HL-60 (cell line): ENCODE measurements around the gene SOCS4.

Experiments
- DNase-seq, 2 experiments: peaks; one replicate each; pipeline ENCODE4 v3.0.0-alpha.2; 2010 to 2020; ENCODE audit warnings: low read depth in 1 of 2, low spot score in 1 of 2
- H3K27ac ChIP-seq: fragments of 250-450 bp; sonication (Bioruptor Pico); replicated peaks from 2 replicates; pipeline ENCODE4 v1.5.1; 2020; ENCODE audit warnings: mild to moderate bottlenecking, moderate library complexity
- H3K27me3 ChIP-seq: fragments of 250-450 bp; sonication (Bioruptor Pico); 2 replicates; pipeline ENCODE4 v1.5.1; 2021; ENCODE audit warnings: mild to moderate bottlenecking, moderate library complexity; ENCODE audit not compliant: insufficient read depth, poor library complexity, severe bottlenecking
- H3K4me3 ChIP-seq: replicated peaks from 2 replicates; pipeline ENCODE4 v1.5.1; 2011; ENCODE audit warnings: mild to moderate bottlenecking, control low read depth, low read length; ENCODE audit not compliant: insufficient read depth
- GABPA ChIP-seq: IDR thresholded peaks from 2 replicates; pipeline ENCODE4 v1.6.1; 2012; ENCODE audit warnings: low read depth
- POLR2AphosphoS5 ChIP-seq: IDR thresholded peaks from 2 replicates; pipeline ENCODE4 v1.6.1; 2012; ENCODE audit warnings: low read depth
- REST ChIP-seq: IDR thresholded peaks from 2 replicates; pipeline ENCODE4 v1.6.1; 2012; ENCODE audit warnings: low read depth; ENCODE audit not compliant: insufficient replicate concordance
- SPI1 ChIP-seq: IDR thresholded peaks from 2 replicates; pipeline ENCODE4 v1.6.1; 2012; ENCODE audit warnings: low read depth, mild to moderate bottlenecking, borderline replicate concordance
- TF ChIP-seq, protein P1 (sequence below): IDR thresholded peaks from one replicate; pipeline ENCODE4 v1.5.1; 2011; ENCODE audit warnings: low read length, control low read depth, inconsistent platforms; ENCODE audit not compliant: insufficient read depth

The SOCS4 gene

GRCh38 chr14:55038708-55039107 is 11.7 kb downstream of the SOCS4 start:
- no peak for DNase-seq
- Histone ChIP-seq H3K27ac (no peak overlapping the region), H3K4me3 (no peak overlapping the region), H3K27me3 (no peaks in the 10 kb centered on the region)
- TF ChIP-seq, protein P1, sequence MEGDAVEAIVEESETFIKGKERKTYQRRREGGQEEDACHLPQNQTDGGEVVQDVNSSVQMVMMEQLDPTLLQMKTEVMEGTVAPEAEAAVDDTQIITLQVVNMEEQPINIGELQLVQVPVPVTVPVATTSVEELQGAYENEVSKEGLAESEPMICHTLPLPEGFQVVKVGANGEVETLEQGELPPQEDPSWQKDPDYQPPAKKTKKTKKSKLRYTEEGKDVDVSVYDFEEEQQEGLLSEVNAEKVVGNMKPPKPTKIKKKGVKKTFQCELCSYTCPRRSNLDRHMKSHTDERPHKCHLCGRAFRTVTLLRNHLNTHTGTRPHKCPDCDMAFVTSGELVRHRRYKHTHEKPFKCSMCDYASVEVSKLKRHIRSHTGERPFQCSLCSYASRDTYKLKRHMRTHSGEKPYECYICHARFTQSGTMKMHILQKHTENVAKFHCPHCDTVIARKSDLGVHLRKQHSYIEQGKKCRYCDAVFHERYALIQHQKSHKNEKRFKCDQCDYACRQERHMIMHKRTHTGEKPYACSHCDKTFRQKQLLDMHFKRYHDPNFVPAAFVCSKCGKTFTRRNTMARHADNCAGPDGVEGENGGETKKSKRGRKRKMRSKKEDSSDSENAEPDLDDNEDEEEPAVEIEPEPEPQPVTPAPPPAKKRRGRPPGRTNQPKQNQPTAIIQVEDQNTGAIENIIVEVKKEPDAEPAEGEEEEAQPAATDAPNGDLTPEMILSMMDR: no peak
- no peak for TF ChIP-seq GABPA
- TF ChIP-seq SPI1: no peak
- TF ChIP-seq REST: no peak
- no peak for TF ChIP-seq POLR2AphosphoS5

- H3K27ac ChIP-seq: no peak overlapping the region
- no peak overlapping the region for H3K4me3 ChIP-seq
- no peaks in the 10 kb centered on the region for H3K27me3 ChIP-seq
- TF ChIP-seq POLR2AphosphoS5 (no peak), SPI1 (no peak)
- no peak for DNase-seq
These were observed 16.5 kb downstream of the SOCS4 start for GRCh38 chr14:55043528-55043927.

GRCh38 chr14:55045087-55045486 is 18.1 kb downstream of the SOCS4 start:
- Histone ChIP-seq H3K27ac (no peak overlapping the region), H3K27me3 (no peaks in the 10 kb centered on the region), H3K4me3 (no peak overlapping the region)
- DNase-seq: no peak
- TF ChIP-seq GABPA (no peak), POLR2AphosphoS5 (no peak), SPI1 (no peak), REST (no peak)
- TF ChIP-seq, protein P1: no peak

GRCh38 chr14:55047301-55048053 is 20.4 kb downstream of the SOCS4 start:
- TF ChIP-seq POLR2AphosphoS5: no peak
- no peak for TF ChIP-seq REST
- TF ChIP-seq SPI1: no peak
- TF ChIP-seq GABPA: no peak
- TF ChIP-seq, protein P1: no peak
- Histone ChIP-seq H3K27ac (no peak overlapping the region), H3K4me3 (no peak overlapping the region)

More at GRCh38 chr14:55047301-55048053, 20.4 kb downstream of the SOCS4 start:
- H3K27me3 ChIP-seq: no peaks in the 10 kb centered on the region
- no peak for DNase-seq
